NCI-H187 (cell line): ENCODE data around the gene NOS1AP.

Experiments
- DNase-seq, 2 experiments: peaks; one replicate each; lab custom pipeline; 2025; lab: John Stamatoyannopoulos, UW

The NOS1AP gene

GRCh38 chr1:162220009-162220539, 150.6 kb downstream of the NOS1AP start:
- DNase-seq: no peak

- DNase-seq: no peak
Measured at GRCh38 chr1:162222014-162222413, 152.5 kb downstream of the NOS1AP start.

- DNase-seq: no peak
Measured at GRCh38 chr1:162222730-162223129, 153.2 kb downstream of the NOS1AP start.

- DNase-seq: no peak
Measured at GRCh38 chr1:162223488-162223887, 154.0 kb downstream of the NOS1AP start.

- DNase-seq: no peak
Measured at GRCh38 chr1:162224267-162224666, 154.8 kb downstream of the NOS1AP start.

GRCh38 chr1:162228586-162228985, 159.1 kb downstream of the NOS1AP start:
- DNase-seq: no peak

- DNase-seq: no peak
Measured at GRCh38 chr1:162229549-162229948, 160.1 kb downstream of the NOS1AP start.

GRCh38 chr1:162230096-162230495, 160.6 kb downstream of the NOS1AP start:
- no peak for DNase-seq

GRCh38 chr1:162230517-162230916, 161.0 kb downstream of the NOS1AP start:
- no peak for DNase-seq

- DNase-seq: no peak
Measured at GRCh38 chr1:162232034-162232711, 162.7 kb downstream of the NOS1AP start.

GRCh38 chr1:162233066-162233465, 163.6 kb downstream of the NOS1AP start:
- no peak for DNase-seq

GRCh38 chr1:162233937-162234336, 164.4 kb downstream of the NOS1AP start:
- no peak for DNase-seq

GRCh38 chr1:162234571-162234970, 165.1 kb downstream of the NOS1AP start:
- DNase-seq: no peak

- peak; percentile 31 to 58 for DNase-seq
Measured at GRCh38 chr1:162235241-162235800, 165.8 kb downstream of the NOS1AP start.

GRCh38 chr1:162236201-162236600, 166.7 kb downstream of the NOS1AP start:
- no peak for DNase-seq

GRCh38 chr1:162236618-162237017, 167.1 kb downstream of the NOS1AP start:
- no peak for DNase-seq

GRCh38 chr1:162240577-162240976, 171.1 kb downstream of the NOS1AP start:
- DNase-seq: no peak

- DNase-seq: no peak
Measured at GRCh38 chr1:162242804-162243203, 173.3 kb downstream of the NOS1AP start.

GRCh38 chr1:162248854-162249535, 179.5 kb downstream of the NOS1AP start:
- DNase-seq: no peak

GRCh38 chr1:162250004-162250730, 180.7 kb downstream of the NOS1AP start:
- DNase-seq: no peak

GRCh38 chr1:162251102-162251501, 181.6 kb downstream of the NOS1AP start:
- no peak for DNase-seq

GRCh38 chr1:162252214-162252613, 182.7 kb downstream of the NOS1AP start:
- DNase-seq: no peak
